ENCODE measurements around the gene SAXO1. TPM values are rescaled to one million over a fixed set of nuclear protein-coding genes. Genes with fewer than 3 reads are reported as not detected.

SAXO1 gene
- total RNA-seq, 1 donor from 2014 or later, result 0.14 TPM

- no peak overlapping the region for H3K4me3 Mint-ChIP-seq
- no peaks in the 10 kb centered on the region for H3K9me3 Mint-ChIP-seq
- no peak for TF ChIP-seq CTCF (conservative IDR thresholded peaks at IDR 0.05)
- no peaks in the 10 kb centered on the region for H3K36me3 Mint-ChIP-seq (ENCODE audit: low read depth)
- no peak overlapping the region for H3K27ac Mint-ChIP-seq (ENCODE audit: unreplicated experiment)
- H3K4me1 Mint-ChIP-seq, result peaks cover 14% of the 10 kb centered on the region
- H3K27me3 Mint-ChIP-seq (ENCODE audit: low read depth), result no peaks in the 10 kb centered on the region
- no peak for DNase-seq (ENCODE audit: low read depth, low spot score)
Observed at GRCh38 chr9:18976221-18976708, 56.7 kb downstream of the SAXO1 start.

- no peak overlapping the region for H3K27ac Mint-ChIP-seq (ENCODE audit: unreplicated experiment)
- H3K27me3 Mint-ChIP-seq (ENCODE audit: low read depth), result no peaks in the 10 kb centered on the region
- no peak overlapping the region for H3K4me3 Mint-ChIP-seq
- H3K9me3 Mint-ChIP-seq, result peaks cover 4% of the 10 kb centered on the region
- H3K4me1 Mint-ChIP-seq, result no peaks in the 10 kb centered on the region
- DNase-seq (ENCODE audit: low read depth, low spot score), result no peak
- no peaks in the 10 kb centered on the region for H3K36me3 Mint-ChIP-seq (ENCODE audit: low read depth)
- no peak for TF ChIP-seq CTCF (conservative IDR thresholded peaks at IDR 0.05)
Observed at GRCh38 chr9:18973348-18973747, 59.7 kb downstream of the SAXO1 start.

GRCh38 chr9:18972675-18973074 lies 60.3 kb downstream of the SAXO1 start:
- TF ChIP-seq CTCF (conservative IDR thresholded peaks at IDR 0.05), result no peak
- Mint-ChIP-seq H3K4me3 (no peak overlapping the region), H3K27ac (ENCODE audit: unreplicated experiment) (no peak overlapping the region), H3K27me3 (ENCODE audit: low read depth) (no peaks in the 10 kb centered on the region), H3K9me3 (peaks cover 7% of the 10 kb centered on the region), H3K36me3 (ENCODE audit: low read depth) (no peaks in the 10 kb centered on the region), H3K4me1 (no peaks in the 10 kb centered on the region)
- no peak for DNase-seq (ENCODE audit: low read depth, low spot score)

- H3K36me3 Mint-ChIP-seq (ENCODE audit: low read depth), result no peaks in the 10 kb centered on the region
Observed at GRCh38 chr9:18971909-18972308, 61.1 kb downstream of the SAXO1 start.

GRCh38 chr9:18971404-18971803 lies 61.6 kb downstream of the SAXO1 start:
- no peaks in the 10 kb centered on the region for H3K4me1 Mint-ChIP-seq
- H3K4me3 Mint-ChIP-seq, result no peak overlapping the region
- H3K27ac Mint-ChIP-seq (ENCODE audit: unreplicated experiment), result no peak overlapping the region
- DNase-seq (ENCODE audit: low read depth, low spot score), result no peak
- no peak for TF ChIP-seq CTCF (conservative IDR thresholded peaks at IDR 0.05)
- H3K9me3 Mint-ChIP-seq, result peaks cover 7% of the 10 kb centered on the region
- no peaks in the 10 kb centered on the region for H3K27me3 Mint-ChIP-seq (ENCODE audit: low read depth)
- H3K36me3 Mint-ChIP-seq (ENCODE audit: low read depth), result no peaks in the 10 kb centered on the region

More at GRCh38 chr9:18971909-18972308, 61.1 kb downstream of the SAXO1 start:
- no peak for DNase-seq (ENCODE audit: low read depth, low spot score)
- no peaks in the 10 kb centered on the region for H3K27me3 Mint-ChIP-seq (ENCODE audit: low read depth)
- no peaks in the 10 kb centered on the region for H3K4me1 Mint-ChIP-seq
- H3K4me3 Mint-ChIP-seq, result no peak overlapping the region
- TF ChIP-seq CTCF (conservative IDR thresholded peaks at IDR 0.05), result no peak
- peaks cover 7% of the 10 kb centered on the region for H3K9me3 Mint-ChIP-seq
- H3K27ac Mint-ChIP-seq (ENCODE audit: unreplicated experiment), result no peak overlapping the region

- peaks cover 9% of the 10 kb centered on the region for H3K9me3 Mint-ChIP-seq
- H3K4me1 Mint-ChIP-seq, result no peaks in the 10 kb centered on the region
- peaks cover 2% of the 10 kb centered on the region for H3K36me3 Mint-ChIP-seq (ENCODE audit: low read depth)
- no peak overlapping the region for H3K27ac Mint-ChIP-seq (ENCODE audit: unreplicated experiment)
- no peak for TF ChIP-seq CTCF (conservative IDR thresholded peaks at IDR 0.05)
- DNase-seq (ENCODE audit: low read depth, low spot score), result no peak
- H3K27me3 Mint-ChIP-seq (ENCODE audit: low read depth), result no peaks in the 10 kb centered on the region
- H3K4me3 Mint-ChIP-seq, result no peak overlapping the region
Observed at GRCh38 chr9:18970393-18970792, 62.6 kb downstream of the SAXO1 start.
